OCI-LY3 (cell line): ENCODE data around the gene PSMA7.

Experiments used
- H2AFZ ChIP-seq: fragments of 200-600, 300-600 bp; shearing (Covaris generic); 2 replicates; pipeline ENCODE4 v1.6.0; 2014; ENCODE audit warnings: antibody characterized with exemption, low read depth, low read length
- H3K27ac ChIP-seq: fragments of 200-600, 300-600 bp; sonication (generic); 2 replicates; pipeline ENCODE4 v1.5.1; 2014; ENCODE audit warnings: mild to moderate bottlenecking, low read length, moderate library complexity, mixed read lengths
- H3K27me3 ChIP-seq: fragments of 200-600, 300-600 bp; sonication (generic); 2 replicates; pipeline ENCODE4 v1.6.1; 2014; ENCODE audit warnings: low read depth, low read length, mixed read lengths
- H3K36me3 ChIP-seq: fragments of 200-600, 300-600 bp; sonication (generic); replicated peaks from 2 replicates; pipeline ENCODE3; 2014; ENCODE audit warnings: low read depth, low read length, mixed read lengths
- H3K4me1 ChIP-seq: fragments of 300-600, 200-600 bp; sonication (generic); 2 replicates; pipeline ENCODE4 v1.6.1; 2014; ENCODE audit warnings: low read length, mixed read lengths
- H3K4me2 ChIP-seq: fragments of 200-600, 300-600 bp; sonication (generic); 2 replicates; pipeline ENCODE4 v1.6.1; 2014; ENCODE audit warnings: low read length, mixed read lengths
- H3K4me3 ChIP-seq: fragments of 300-600, 200-600 bp; sonication (generic); 2 replicates; pipeline ENCODE4 v1.5.1; 2014; ENCODE audit warnings: antibody characterized with exemption, mild to moderate bottlenecking, low read length, moderate library complexity
- H3K79me2 ChIP-seq: fragments of 300-600, 200-600 bp; shearing (Covaris generic); 2 replicates; pipeline ENCODE4 v1.6.1; 2014; ENCODE audit warnings: mild to moderate bottlenecking, low read length, mixed read lengths
- H3K9ac ChIP-seq: fragments of 300-600, 200-600 bp; shearing (Covaris generic); 2 replicates; pipeline ENCODE4 v1.6.0; 2014; ENCODE audit warnings: mild to moderate bottlenecking, low read length, moderate library complexity
- H3K9me3 ChIP-seq: fragments of 200-600, 300-600 bp; shearing (Covaris generic); 2 replicates; pipeline ENCODE4 v1.6.1; 2014; ENCODE audit warnings: low read length, mixed read lengths; ENCODE audit not compliant: insufficient read depth
- H4K20me1 ChIP-seq: fragments of 200-600, 300-600 bp; sonication (generic); 2 replicates; pipeline ENCODE4 v1.6.1; 2016; ENCODE audit warnings: low read length, mixed read lengths; ENCODE audit not compliant: insufficient read depth
- EZH2phosphoT487 ChIP-seq: fragments of 200-600 bp; shearing (Covaris generic); IDR thresholded peaks from 2 replicates; pipeline ENCODE4 v1.6.1; 2018; ENCODE audit warnings: antibody characterized with exemption, mixed run types, low read depth
- TF ChIP-seq, protein P1 (sequence below): fragments of 200-600, 300-600 bp; sonication (generic); IDR thresholded peaks from 2 replicates; pipeline ENCODE4 v1.5.1; 2014; ENCODE audit warnings: antibody characterized with exemption, low read length, low read depth

The PSMA7 gene

DNA sequence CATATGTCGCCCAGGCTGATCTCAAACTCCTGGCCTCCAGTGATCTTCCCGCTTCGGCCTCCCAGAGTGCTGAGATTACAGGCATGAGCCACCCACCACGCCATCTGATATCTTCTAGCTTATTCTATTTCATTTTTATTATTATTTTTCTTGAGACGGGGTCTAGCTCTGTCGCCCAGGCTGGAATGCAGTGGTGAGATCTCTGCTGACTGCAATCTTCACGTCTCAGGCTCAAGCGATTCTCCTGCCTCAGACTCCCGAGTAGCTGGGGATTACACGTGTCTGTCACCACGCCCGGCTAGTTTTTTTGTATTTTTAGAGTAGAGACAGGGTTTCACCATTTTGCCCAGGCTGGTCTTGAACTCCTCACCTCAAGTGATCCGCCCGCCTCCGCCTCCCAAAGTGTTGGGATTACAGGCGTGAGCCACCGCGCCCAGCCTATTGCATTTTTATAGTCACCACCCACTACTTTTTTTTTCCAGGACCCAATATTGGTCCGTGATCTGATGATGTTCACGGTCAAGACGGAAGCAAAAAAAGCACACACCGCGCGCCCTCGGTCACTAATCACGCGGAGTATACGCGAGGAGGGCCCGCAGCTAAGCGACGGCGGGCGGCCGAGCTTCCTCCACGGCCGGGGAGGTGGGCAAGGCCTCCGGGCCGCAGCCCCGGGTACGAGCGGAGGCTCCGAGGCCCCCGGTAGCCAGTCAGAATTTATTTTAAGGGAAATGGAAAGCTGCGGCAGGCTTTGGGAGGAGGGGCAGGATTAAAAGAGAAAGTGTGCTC is 22.0 kb downstream of the PSMA7 start:
- Histone ChIP-seq H3K27ac (peak overlapping the region; percentile 76), H3K9ac (peak overlapping the region; percentile 81), H3K4me1 (peaks cover 17% of the 10 kb centered on the region), H3K9me3 (no peaks in the 10 kb centered on the region), H3K4me3 (peak overlapping the region; percentile 79), H4K20me1 (peaks cover 18% of the 10 kb centered on the region), H3K79me2 (peaks cover 29% of the 10 kb centered on the region), H3K36me3 (peaks cover 20% of the 10 kb centered on the region), H2AFZ (peak overlapping the region; percentile 83; the same call in 1 of the 2 replicates), H3K27me3 (no peaks in the 10 kb centered on the region), H3K4me2 (peak overlapping the region; percentile 75)
- TF ChIP-seq, protein P1, sequence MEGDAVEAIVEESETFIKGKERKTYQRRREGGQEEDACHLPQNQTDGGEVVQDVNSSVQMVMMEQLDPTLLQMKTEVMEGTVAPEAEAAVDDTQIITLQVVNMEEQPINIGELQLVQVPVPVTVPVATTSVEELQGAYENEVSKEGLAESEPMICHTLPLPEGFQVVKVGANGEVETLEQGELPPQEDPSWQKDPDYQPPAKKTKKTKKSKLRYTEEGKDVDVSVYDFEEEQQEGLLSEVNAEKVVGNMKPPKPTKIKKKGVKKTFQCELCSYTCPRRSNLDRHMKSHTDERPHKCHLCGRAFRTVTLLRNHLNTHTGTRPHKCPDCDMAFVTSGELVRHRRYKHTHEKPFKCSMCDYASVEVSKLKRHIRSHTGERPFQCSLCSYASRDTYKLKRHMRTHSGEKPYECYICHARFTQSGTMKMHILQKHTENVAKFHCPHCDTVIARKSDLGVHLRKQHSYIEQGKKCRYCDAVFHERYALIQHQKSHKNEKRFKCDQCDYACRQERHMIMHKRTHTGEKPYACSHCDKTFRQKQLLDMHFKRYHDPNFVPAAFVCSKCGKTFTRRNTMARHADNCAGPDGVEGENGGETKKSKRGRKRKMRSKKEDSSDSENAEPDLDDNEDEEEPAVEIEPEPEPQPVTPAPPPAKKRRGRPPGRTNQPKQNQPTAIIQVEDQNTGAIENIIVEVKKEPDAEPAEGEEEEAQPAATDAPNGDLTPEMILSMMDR = no peak
- no peak for TF ChIP-seq EZH2phosphoT487

- H3K4me3 ChIP-seq = no peak overlapping the region
- H3K27ac ChIP-seq = no peak overlapping the region
- H2AFZ ChIP-seq = no peak overlapping the region
- no peaks in the 10 kb centered on the region for H3K9me3 ChIP-seq
- no peaks in the 10 kb centered on the region for H3K27me3 ChIP-seq
- peaks cover 27% of the 10 kb centered on the region for H3K79me2 ChIP-seq
- no peak for TF ChIP-seq EZH2phosphoT487
- TF ChIP-seq, protein P1 = no peak
- H3K4me2 ChIP-seq = no peak overlapping the region
- peaks cover 17% of the 10 kb centered on the region for H3K4me1 ChIP-seq
- H4K20me1 ChIP-seq = peaks cover 18% of the 10 kb centered on the region
- H3K36me3 ChIP-seq = peaks cover 14% of the 10 kb centered on the region
- no peak overlapping the region for H3K9ac ChIP-seq
These were observed 22.8 kb downstream of the PSMA7 start for GRCh38 chr20:62120365-62120762.

GRCh38 chr20:62119591-62120364 is 23.4 kb downstream of the PSMA7 start:
- Histone ChIP-seq H3K36me3 (peaks cover 9% of the 10 kb centered on the region), H2AFZ (no peak overlapping the region), H3K27ac (no peak overlapping the region), H4K20me1 (peaks cover 18% of the 10 kb centered on the region), H3K4me1 (peaks cover 17% of the 10 kb centered on the region), H3K4me3 (no peak overlapping the region), H3K4me2 (no peak overlapping the region), H3K9me3 (no peaks in the 10 kb centered on the region), H3K27me3 (no peaks in the 10 kb centered on the region), H3K79me2 (peaks cover 23% of the 10 kb centered on the region), H3K9ac (no peak overlapping the region)
- no peak for TF ChIP-seq EZH2phosphoT487
- TF ChIP-seq, protein P1 = no peak

- Histone ChIP-seq H2AFZ (no peak overlapping the region), H3K4me1 (peaks cover 15% of the 10 kb centered on the region), H3K9me3 (no peaks in the 10 kb centered on the region), H3K27ac (no peak overlapping the region), H3K36me3 (peaks cover 2% of the 10 kb centered on the region), H3K79me2 (peaks cover 17% of the 10 kb centered on the region), H3K27me3 (no peaks in the 10 kb centered on the region), H3K4me3 (no peak overlapping the region), H3K9ac (no peak overlapping the region), H4K20me1 (peaks cover 12% of the 10 kb centered on the region), H3K4me2 (no peak overlapping the region)
- TF ChIP-seq, protein P1 = no peak
- no peak for TF ChIP-seq EZH2phosphoT487
These were observed 24.1 kb downstream of the PSMA7 start for GRCh38 chr20:62119115-62119514.
